Endothelial cell of umbilical vein (primary cell): ENCODE results near the gene KSR1.

Source experiments
- POLR2AphosphoS5 ChIP-seq: IDR thresholded peaks from 2 replicates; pipeline ENCODE4 v1.6.1; 2012; ENCODE audit warnings: low read depth, mild to moderate bottlenecking, control low read depth, low read length, moderate library complexity; ENCODE audit not compliant: insufficient read depth
- TF ChIP-seq, protein P1 (sequence below), 2 donors: IDR thresholded peaks; 1 replicate in 1 of 2; 2 replicates in 1 of 2; pipeline ENCODE4 v1.5.1; 2011; ENCODE audit warnings: low read length in 2 of 2, mild to moderate bottlenecking in 2 of 2, moderate library complexity in 2 of 2, control low read depth in 1 of 2, inconsistent platforms in 1 of 2, low read depth in 1 of 2; ENCODE audit not compliant: insufficient read depth in 1 of 2; ENCODE audit errors: extremely low read depth in 1 of 2

DNA sequence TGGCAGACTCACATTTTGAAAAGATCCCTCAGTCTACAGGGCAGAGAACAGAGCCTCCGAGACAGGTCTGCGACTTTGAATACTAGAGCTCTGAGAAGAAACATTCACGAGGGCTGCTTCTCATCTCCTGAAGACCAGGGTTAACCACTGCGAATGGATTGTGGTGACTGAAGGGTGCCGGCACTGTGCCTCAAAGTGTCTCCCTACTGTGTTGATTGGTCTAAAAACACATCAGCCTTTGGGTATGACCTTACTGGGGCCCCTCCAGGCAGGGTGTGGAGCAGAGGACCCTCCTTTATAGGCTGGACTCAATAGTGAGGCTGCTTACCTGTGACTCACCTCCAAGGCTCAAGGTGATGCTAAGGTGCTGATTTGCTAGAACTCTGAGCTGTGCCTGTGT is 172.1 kb downstream of the KSR1 start:
- TF ChIP-seq, protein P1, sequence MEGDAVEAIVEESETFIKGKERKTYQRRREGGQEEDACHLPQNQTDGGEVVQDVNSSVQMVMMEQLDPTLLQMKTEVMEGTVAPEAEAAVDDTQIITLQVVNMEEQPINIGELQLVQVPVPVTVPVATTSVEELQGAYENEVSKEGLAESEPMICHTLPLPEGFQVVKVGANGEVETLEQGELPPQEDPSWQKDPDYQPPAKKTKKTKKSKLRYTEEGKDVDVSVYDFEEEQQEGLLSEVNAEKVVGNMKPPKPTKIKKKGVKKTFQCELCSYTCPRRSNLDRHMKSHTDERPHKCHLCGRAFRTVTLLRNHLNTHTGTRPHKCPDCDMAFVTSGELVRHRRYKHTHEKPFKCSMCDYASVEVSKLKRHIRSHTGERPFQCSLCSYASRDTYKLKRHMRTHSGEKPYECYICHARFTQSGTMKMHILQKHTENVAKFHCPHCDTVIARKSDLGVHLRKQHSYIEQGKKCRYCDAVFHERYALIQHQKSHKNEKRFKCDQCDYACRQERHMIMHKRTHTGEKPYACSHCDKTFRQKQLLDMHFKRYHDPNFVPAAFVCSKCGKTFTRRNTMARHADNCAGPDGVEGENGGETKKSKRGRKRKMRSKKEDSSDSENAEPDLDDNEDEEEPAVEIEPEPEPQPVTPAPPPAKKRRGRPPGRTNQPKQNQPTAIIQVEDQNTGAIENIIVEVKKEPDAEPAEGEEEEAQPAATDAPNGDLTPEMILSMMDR (IDR thresholded peaks at IDR 0.05; ENCODE audit: extremely low read depth in 1 of 2, insufficient read depth in 1 of 2, low read depth in 1 of 2, low read length in 2 of 2) = no peak
- TF ChIP-seq POLR2AphosphoS5 = no peak
